ENCODE results near the gene CAV1.

GRCh38 chr7:116554436-116554835, 29.6 kb downstream of the CAV1 start:
- TF ChIP-seq EZH2 (IDR thresholded peaks at IDR 0.05; ENCODE audit: insufficient read depth, poor library complexity, severe bottlenecking) (no peak), EZH2phosphoT487 (IDR thresholded peaks at IDR 0.05; ENCODE audit: insufficient read depth, low read depth) (no peak)
